ENCODE results near the gene SHC3.

The SHC3 gene

DNA sequence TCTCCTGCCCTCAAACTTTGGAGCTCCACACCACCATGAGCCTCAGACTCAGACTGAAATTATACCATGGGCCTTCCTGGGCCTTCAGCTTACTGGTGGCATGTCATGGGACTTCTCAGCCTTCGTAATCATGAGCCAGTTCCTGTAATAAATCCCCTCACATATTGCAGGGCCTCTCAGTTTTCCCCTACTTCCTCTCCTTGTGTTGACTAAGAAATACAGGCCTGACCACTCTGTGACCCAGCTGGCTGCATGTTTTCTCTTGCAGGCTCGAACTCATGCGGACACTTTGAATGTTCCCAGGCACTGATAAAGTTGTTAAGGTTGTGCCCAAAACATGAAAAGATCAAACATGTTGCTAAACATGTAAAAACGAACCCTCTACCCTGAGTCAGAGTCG, 26.2 kb upstream of the SHC3 start:
- TF ChIP-seq, protein P1, sequence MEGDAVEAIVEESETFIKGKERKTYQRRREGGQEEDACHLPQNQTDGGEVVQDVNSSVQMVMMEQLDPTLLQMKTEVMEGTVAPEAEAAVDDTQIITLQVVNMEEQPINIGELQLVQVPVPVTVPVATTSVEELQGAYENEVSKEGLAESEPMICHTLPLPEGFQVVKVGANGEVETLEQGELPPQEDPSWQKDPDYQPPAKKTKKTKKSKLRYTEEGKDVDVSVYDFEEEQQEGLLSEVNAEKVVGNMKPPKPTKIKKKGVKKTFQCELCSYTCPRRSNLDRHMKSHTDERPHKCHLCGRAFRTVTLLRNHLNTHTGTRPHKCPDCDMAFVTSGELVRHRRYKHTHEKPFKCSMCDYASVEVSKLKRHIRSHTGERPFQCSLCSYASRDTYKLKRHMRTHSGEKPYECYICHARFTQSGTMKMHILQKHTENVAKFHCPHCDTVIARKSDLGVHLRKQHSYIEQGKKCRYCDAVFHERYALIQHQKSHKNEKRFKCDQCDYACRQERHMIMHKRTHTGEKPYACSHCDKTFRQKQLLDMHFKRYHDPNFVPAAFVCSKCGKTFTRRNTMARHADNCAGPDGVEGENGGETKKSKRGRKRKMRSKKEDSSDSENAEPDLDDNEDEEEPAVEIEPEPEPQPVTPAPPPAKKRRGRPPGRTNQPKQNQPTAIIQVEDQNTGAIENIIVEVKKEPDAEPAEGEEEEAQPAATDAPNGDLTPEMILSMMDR (IDR thresholded peaks at IDR 0.05) = no peak
- no peak overlapping the region for H3K27ac ChIP-seq
- H3K4me3 ChIP-seq = no peak overlapping the region
- DNase-seq (ENCODE audit: low spot score) = no peak

DNA sequence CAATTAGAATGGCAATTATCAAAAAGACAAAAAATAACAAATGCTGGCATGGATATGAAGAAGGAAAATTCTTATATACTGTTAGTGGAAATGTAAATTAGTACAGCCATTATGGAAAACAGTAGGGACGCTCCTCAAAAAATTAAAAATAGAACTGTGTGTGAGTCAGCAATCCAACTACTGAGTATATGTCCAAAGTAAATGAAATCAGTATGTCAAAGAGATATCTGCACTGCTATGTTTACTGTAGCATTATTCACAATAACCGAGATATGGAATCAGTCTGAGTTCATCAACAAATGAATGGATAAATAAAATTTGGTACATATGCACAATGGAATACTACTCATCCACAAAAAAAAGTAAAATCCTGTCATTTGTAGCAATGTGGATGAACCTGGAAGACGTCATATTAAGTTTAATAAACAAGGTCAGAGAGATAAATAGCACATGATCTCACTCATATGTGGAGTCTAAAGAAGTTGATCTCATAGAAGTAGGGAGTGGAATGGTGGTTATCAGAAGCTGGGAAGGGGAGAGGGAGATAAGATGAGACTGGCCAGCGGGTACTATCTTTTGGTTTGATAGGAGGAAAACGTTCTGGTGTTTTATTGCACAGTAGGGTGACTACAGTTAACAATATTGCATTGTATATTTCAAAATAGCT, 16.6 kb upstream of the SHC3 start:
- Histone ChIP-seq H3K27ac (no peak overlapping the region), H3K4me3 (no peak overlapping the region)
- TF ChIP-seq, protein P1 (IDR thresholded peaks at IDR 0.05) = no peak
- no peak for DNase-seq (ENCODE audit: low spot score)

DNA sequence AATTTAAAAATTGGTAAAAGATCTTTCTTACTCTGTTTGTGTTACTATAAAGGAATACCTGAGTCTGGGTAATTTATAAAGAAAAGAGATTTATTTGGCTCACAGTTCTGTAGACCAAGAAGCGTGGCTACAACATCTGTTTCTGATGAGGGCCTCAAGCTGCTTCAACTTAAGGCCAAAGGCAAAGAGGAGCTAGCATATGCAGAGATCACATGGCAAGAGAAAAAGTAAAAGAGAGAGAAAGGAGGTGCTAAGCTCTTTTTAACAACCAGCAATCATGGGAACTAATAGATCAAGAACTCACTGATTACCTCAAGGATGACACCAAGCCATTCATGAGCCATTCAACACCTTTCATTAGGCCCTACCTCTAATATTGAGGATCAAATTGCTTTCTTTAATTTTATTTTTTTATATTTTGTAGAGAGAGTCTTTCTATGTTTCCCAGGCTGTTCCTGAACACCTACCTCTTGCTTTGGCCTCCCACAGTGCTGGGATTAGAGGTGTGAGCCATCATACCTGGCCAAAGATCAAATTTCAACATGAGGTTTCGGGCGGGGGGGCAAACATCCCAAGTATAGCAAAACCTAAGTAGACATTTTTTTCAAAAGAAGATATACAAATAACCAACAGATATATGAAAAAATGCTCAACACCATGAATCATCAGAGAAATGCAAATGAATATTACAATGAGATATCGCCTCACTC, 16.0 kb upstream of the SHC3 start:
- DNase-seq (ENCODE audit: low spot score) = no peak
- Histone ChIP-seq H3K4me3 (no peak overlapping the region), H3K27ac (no peak overlapping the region)
- TF ChIP-seq, protein P1 (IDR thresholded peaks at IDR 0.05) = no peak

DNA sequence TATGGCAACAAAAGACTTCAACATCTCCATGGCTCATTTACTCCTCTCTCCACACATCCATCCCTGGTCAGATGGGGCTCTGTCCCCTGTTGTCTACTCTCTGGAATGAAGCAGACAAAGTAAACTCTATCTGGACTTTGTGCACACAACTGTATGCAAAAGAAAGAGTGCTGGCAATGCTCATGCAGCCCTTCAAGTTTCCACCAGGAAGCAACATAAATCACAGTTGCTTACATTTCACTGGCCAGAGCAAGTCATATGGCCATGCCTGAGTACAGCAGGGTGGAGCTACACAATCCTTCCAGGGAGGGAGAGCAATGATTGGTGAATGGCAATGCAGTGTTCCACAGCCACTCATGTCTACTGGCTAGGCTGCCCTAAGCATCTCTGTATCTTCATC, 12.4 kb upstream of the SHC3 start:
- TF ChIP-seq, protein P1 (IDR thresholded peaks at IDR 0.05) = no peak
- no peak for DNase-seq (ENCODE audit: low spot score)

DNA sequence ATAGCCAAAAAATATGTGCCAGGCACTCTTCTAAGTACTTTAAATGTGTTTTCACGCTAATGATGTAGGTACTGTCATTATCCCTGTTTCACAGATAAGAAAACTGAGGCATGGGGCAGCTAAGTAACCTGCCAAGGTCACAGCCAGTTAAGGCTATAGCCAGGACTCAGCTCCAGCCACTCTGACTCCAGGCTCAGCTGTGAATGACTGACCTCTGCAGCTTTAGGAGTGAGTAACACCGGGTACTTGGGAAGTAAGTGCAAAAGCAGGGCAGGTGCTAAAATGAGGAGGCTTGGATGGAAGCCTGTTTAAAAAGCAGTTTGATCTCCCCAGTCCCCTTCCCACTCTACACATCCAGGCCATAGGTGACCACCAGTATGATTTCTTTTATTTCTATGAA, 10.6 kb upstream of the SHC3 start:
- Histone ChIP-seq H3K4me3 (no peak overlapping the region), H3K27ac (no peak overlapping the region)
- no peak for DNase-seq (ENCODE audit: low spot score)
- TF ChIP-seq, protein P1 (IDR thresholded peaks at IDR 0.05) = no peak

More for the DNA sequence above, 12.4 kb upstream of the SHC3 start:
- H3K4me3 ChIP-seq = no peak overlapping the region
- no peak overlapping the region for H3K27ac ChIP-seq

DNA sequence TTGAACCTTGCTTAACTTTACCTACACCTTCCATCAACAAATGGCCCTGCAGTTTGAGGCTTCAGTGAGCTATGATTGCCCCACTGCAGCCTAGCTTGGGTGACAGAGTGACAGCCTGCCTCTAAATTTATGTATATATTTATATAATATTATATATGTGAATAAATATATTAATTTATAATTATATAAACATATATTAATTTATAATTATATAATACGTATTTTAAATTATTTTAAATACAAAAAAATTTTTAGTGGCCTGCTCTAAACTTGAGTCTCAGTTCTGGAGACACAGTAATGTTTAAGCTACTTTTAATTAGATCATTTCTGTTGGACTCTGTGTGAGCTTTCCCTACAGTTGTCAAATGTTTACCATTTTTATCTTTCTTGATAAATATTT, 9.3 kb upstream of the SHC3 start:
- TF ChIP-seq, protein P1 (IDR thresholded peaks at IDR 0.05) = no peak
- no peak overlapping the region for H3K27ac ChIP-seq
- DNase-seq (ENCODE audit: low spot score) = no peak
- no peak overlapping the region for H3K4me3 ChIP-seq

DNA sequence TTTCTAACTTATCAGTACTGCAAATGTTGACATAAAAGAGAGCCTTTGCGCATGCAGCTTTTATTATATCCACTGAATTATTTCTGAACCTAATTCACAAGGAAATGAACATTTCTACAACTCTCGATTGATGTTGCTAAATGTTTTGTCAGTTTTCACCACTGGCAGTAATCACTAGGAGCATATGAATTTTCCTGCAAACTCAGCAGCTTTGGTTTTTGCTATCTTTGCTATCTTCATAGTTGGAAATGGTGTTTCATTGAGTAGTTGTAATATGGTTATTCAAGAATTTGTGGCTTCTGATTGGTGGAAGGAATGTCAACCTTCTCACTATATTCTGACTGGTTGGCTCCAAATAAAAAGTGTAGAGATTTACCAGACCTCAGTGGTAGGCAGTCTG, 8.9 kb upstream of the SHC3 start:
- no peak overlapping the region for H3K4me3 ChIP-seq
- TF ChIP-seq, protein P1 (IDR thresholded peaks at IDR 0.05) = no peak
- no peak for DNase-seq (ENCODE audit: low spot score)
- H3K27ac ChIP-seq = no peak overlapping the region
